HG02981 (cell line): ENCODE results near the gene UBAP2L.
"Not testable (repeated sequence)": the region's sequence is repeated elsewhere in the genome, so short reads cannot be mapped to it uniquely, and the experiment has no call there.

Source experiments
- ATAC-seq: cut with Tn5 transposase; IDR thresholded peaks from one replicate; pipeline ENCODE4 v1.9.1; 2021; ENCODE audit warnings: mild to moderate bottlenecking, moderate library complexity; ENCODE audit not compliant: unreplicated experiment

Gene UBAP2L

DNA sequence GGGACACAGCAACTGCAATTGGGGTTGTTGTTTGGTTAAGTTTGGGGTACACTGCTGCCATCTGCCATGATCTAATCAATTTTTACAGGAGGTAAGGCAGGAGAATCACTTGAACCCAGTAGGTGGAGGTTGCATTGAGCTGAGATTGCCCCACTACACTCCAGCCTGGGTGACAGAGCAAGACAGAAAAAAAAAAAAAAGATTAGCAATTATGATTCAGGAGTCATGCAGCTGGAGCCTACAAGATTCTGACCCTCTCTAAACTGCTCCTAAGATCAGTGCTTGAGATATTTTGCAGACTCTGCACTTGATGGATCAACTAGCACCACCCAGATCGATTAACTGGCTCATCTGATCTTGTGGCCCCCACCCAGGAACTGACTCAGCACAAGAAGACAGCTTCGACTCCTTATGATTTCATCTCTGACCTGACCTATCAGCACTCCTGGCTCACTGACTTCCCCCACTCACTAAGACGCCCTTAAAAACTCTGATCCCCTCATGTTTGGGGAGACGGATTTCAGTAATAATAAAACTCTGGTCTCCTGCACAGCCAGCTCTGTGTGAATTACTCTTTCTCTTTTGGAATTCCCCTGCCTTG lies 87.0 kb downstream of the UBAP2L start:
- not testable (repeated sequence) for ATAC-seq

GRCh38 chr1:154309136-154309535 lies 88.4 kb downstream of the UBAP2L start:
- ATAC-seq = not testable (repeated sequence)

DNA sequence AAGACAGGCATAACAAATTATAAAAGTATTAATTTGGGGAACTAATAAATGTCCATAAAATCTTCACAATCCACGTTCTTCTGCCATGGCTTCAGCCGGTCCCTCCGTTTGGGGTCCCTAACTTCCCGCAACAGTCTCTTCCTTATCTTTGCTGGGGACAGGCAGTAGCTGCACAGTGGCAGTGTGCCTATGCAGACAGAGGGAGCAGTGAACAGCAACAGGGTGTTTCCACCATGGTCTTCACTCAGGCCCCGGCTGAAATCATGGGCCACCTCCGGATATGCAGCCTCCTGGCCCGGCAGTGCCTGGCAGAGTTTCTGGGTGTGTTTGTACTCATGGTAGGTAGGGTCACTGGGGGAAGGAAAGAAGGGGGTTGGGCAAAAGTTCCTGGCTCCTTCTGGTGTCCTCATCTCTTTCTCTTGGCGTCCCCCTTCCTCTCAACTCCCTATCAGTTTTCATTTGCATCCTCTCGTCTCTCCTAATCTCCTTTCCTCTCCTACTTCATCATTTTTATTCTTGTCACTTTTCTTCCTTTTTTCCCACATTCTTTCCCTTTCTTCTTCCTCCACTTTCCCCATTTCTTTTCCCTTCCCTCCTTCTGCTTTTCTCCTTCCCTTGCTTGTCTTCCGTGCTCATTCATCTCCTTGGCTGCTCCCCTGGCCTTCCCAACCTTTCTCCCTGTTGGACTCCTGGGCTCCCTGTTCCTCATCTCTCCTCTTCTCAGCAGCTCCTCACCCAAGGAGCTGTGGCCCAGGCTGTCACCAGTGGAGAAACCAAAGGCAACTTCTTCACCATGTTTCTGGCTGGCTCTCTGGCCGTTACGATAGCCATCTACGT lies 91.7 kb downstream of the UBAP2L start:
- not testable (repeated sequence) for ATAC-seq

GRCh38 chr1:154313066-154313356 lies 92.3 kb downstream of the UBAP2L start:
- no peak for ATAC-seq

DNA sequence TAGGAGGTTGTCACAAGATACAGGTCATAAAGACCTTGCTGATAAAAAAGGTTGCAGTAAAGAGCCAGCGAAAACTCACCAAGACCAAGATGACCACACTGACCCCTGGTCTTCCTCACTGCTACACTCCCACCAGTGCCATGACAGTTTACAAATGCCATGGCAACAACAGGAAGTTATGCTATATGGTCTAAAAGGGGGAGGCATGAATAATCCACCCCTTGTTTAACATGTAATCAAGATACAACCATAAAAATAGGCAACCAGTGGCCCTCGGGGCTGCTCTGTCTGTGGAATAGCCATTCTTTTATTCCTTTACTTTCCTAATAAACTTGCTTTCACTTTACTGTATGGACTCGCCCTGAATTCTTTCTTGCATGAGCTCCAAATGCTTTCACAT lies 93.5 kb downstream of the UBAP2L start:
- not testable (repeated sequence) for ATAC-seq

DNA sequence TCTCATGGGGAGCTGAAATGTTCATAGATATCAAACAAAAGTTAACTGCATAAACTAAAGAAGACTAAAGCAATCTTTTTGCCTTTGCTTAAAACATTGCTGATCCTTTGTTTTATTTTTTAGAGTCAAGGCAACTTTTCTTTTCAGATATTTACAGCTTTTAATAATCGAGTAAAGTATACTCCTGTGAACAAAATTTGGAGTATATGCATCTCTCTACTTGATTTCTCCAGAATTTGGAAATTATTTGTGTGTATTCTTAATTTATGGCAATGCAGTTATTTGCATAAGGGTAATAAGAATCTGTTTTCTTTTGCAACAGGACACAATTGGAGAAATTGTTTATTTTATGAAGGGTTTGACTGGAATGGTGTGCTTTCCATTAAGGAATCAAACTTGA lies 95.9 kb downstream of the UBAP2L start:
- ATAC-seq = no peak

GRCh38 chr1:154318386-154318785 lies 97.6 kb downstream of the UBAP2L start:
- no peak for ATAC-seq
